ENCODE results near the gene CCNT1.

Gene CCNT1

DNA sequence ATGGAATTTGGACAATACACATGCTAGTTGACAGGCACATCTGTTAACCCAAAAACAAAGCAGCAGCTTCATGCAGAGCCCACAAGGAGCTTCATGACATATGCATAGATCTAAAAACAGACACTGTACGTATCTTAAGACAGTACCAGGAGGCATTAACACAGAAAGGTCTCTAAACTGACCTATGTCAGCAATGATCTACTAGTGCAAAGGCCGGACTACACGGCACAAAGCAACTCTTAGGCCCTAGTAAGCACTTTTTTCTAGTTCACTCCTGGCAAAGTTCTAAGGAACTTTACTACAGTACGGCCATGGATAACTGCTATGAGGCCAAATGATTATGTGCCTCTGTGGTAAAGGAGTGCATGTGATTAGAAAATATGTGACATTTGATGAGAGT is 26.1 kb downstream of the CCNT1 start:
- Histone ChIP-seq H3F3A (ENCODE audit: low read depth) (no peaks in the 10 kb centered on the region), H3K9me2 (replicated peaks; ENCODE audit: low read depth, low read length) (no peaks in the 10 kb centered on the region), H3K4me3 (ENCODE audit: low read length, poor library complexity, severe bottlenecking) (no peak overlapping the region), H3K36me3 (ENCODE audit: insufficient read depth, low read length) (peaks cover 70% of the 10 kb centered on the region), H3K9ac (ENCODE audit: low read depth, low read length, poor library complexity, severe bottlenecking) (no peak overlapping the region), H3K9me3 (ENCODE audit: insufficient read depth, low read depth, low read length) (no peaks in the 10 kb centered on the region), H3K4me2 (ENCODE audit: low read depth, low read length, poor library complexity, severe bottlenecking) (no peak overlapping the region), H4K20me1 (ENCODE audit: insufficient read depth, low read length, poor library complexity, severe bottlenecking) (peaks cover 6% of the 10 kb centered on the region), H2AFZ (ENCODE audit: low read length) (no peak overlapping the region), H3K79me2 (ENCODE audit: insufficient read depth, low read length) (peaks cover 3% of the 10 kb centered on the region; the same call in 1 of the 2 replicates), H3K27me3 (ENCODE audit: insufficient read depth, low read length, poor library complexity, severe bottlenecking) (no peaks in the 10 kb centered on the region), H3K4me1 (ENCODE audit: insufficient read depth, low read length, poor library complexity, severe bottlenecking) (no peaks in the 10 kb centered on the region)
- TF ChIP-seq, protein P1, sequence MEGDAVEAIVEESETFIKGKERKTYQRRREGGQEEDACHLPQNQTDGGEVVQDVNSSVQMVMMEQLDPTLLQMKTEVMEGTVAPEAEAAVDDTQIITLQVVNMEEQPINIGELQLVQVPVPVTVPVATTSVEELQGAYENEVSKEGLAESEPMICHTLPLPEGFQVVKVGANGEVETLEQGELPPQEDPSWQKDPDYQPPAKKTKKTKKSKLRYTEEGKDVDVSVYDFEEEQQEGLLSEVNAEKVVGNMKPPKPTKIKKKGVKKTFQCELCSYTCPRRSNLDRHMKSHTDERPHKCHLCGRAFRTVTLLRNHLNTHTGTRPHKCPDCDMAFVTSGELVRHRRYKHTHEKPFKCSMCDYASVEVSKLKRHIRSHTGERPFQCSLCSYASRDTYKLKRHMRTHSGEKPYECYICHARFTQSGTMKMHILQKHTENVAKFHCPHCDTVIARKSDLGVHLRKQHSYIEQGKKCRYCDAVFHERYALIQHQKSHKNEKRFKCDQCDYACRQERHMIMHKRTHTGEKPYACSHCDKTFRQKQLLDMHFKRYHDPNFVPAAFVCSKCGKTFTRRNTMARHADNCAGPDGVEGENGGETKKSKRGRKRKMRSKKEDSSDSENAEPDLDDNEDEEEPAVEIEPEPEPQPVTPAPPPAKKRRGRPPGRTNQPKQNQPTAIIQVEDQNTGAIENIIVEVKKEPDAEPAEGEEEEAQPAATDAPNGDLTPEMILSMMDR (conservative IDR thresholded peaks at IDR 0.05; ENCODE audit: low read length), result no peak

- Histone ChIP-seq H2AFZ (ENCODE audit: low read length) (no peak overlapping the region), H3K36me3 (ENCODE audit: insufficient read depth, low read length) (peaks cover 54% of the 10 kb centered on the region; the same call in 1 of the 2 replicates), H3K79me2 (ENCODE audit: insufficient read depth, low read length) (peaks cover 3% of the 10 kb centered on the region; the same call in 1 of the 2 replicates), H3K4me3 (ENCODE audit: low read length, poor library complexity, severe bottlenecking) (no peak overlapping the region), H3K9me2 (replicated peaks; ENCODE audit: low read depth, low read length) (no peaks in the 10 kb centered on the region), H3K9me3 (ENCODE audit: insufficient read depth, low read depth, low read length) (no peaks in the 10 kb centered on the region), H3K4me2 (ENCODE audit: low read depth, low read length, poor library complexity, severe bottlenecking) (no peak overlapping the region), H3F3A (ENCODE audit: low read depth) (no peaks in the 10 kb centered on the region), H4K20me1 (ENCODE audit: insufficient read depth, low read length, poor library complexity, severe bottlenecking) (peaks cover 3% of the 10 kb centered on the region), H3K27me3 (ENCODE audit: insufficient read depth, low read length, poor library complexity, severe bottlenecking) (no peaks in the 10 kb centered on the region), H3K9ac (ENCODE audit: low read depth, low read length, poor library complexity, severe bottlenecking) (no peak overlapping the region), H3K4me1 (ENCODE audit: insufficient read depth, low read length, poor library complexity, severe bottlenecking) (no peaks in the 10 kb centered on the region)
- TF ChIP-seq EZH2phosphoT487 (IDR thresholded peaks at IDR 0.05; ENCODE audit: borderline replicate concordance), result no peak
- TF ChIP-seq, protein P1 (conservative IDR thresholded peaks at IDR 0.05; ENCODE audit: low read length), result no peak
These were observed 27.7 kb downstream of the CCNT1 start for GRCh38 chr12:48688836-48689235.

DNA sequence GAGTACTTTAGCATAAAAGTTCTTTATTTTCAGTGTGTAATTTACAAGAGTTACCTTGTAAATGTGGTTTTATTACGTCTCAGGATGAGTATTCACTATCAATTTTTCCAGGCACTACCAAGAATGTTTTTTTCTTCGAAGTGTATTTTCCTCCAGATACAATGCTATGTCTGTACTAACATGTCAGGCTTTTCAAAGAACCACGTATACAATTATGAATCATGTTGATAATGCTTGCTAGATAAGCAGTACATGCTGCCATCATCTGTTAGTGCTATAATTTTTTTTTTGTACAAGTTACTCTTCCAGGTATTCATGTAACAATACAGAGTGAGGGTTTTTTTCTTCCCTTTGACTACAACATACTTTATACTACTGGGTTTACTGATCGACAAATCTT is 28.9 kb downstream of the CCNT1 start:
- Histone ChIP-seq H3K27me3 (ENCODE audit: insufficient read depth, low read length, poor library complexity, severe bottlenecking) (no peaks in the 10 kb centered on the region), H4K20me1 (ENCODE audit: insufficient read depth, low read length, poor library complexity, severe bottlenecking) (peaks cover 3% of the 10 kb centered on the region), H3K9me3 (ENCODE audit: insufficient read depth, low read depth, low read length) (no peaks in the 10 kb centered on the region), H3K4me2 (ENCODE audit: low read depth, low read length, poor library complexity, severe bottlenecking) (no peak overlapping the region), H3K9ac (ENCODE audit: low read depth, low read length, poor library complexity, severe bottlenecking) (no peak overlapping the region), H3K9me2 (replicated peaks; ENCODE audit: low read depth, low read length) (no peaks in the 10 kb centered on the region), H3K79me2 (ENCODE audit: insufficient read depth, low read length) (peaks cover 3% of the 10 kb centered on the region; the same call in 1 of the 2 replicates), H2AFZ (ENCODE audit: low read length) (no peak overlapping the region), H3K36me3 (ENCODE audit: insufficient read depth, low read length) (peaks cover 42% of the 10 kb centered on the region; the same call in 1 of the 2 replicates), H3F3A (ENCODE audit: low read depth) (no peaks in the 10 kb centered on the region), H3K4me3 (ENCODE audit: low read length, poor library complexity, severe bottlenecking) (no peak overlapping the region), H3K4me1 (ENCODE audit: insufficient read depth, low read length, poor library complexity, severe bottlenecking) (no peaks in the 10 kb centered on the region)
- no peak for TF ChIP-seq EZH2phosphoT487 (IDR thresholded peaks at IDR 0.05; ENCODE audit: borderline replicate concordance)
- TF ChIP-seq, protein P1 (conservative IDR thresholded peaks at IDR 0.05; ENCODE audit: low read length), result no peak

Measured in Loucy (cell line).